IMR-90 (cell line): ENCODE measurements around the gene TRABD2A. TPM values are rescaled to one million over a fixed set of nuclear protein-coding genes. Genes with fewer than 3 reads are reported as not detected.

Source experiments
- ATAC-seq: fragments of 200-7000 bp; cut with Tn5 transposase; 2 replicates; pipeline ENCODE4 v1.9.1; 2020; ENCODE audit warnings: low read depth, mild to moderate bottlenecking, moderate library complexity
- BruUV-seq: library from RNA; stranded (reverse); fragments of 400-500 nt; replicated peaks from 2 replicates; lab custom pipeline; 2021; lab: Mats Ljungman, UMichigan
- CTCF ChIA-PET: fragments of 300-600 bp; formaldehyde crosslinking; extraction: SDS; loops from one replicate; lab custom pipeline; 2021; ENCODE audit warnings: antibody characterized with exemption; lab: Yijun Ruan, JAX
- POLR2A ChIA-PET: fragments of 300-600 bp; sonication (Branson Sonifier 250); formaldehyde crosslinking; loops from one replicate; lab custom pipeline; 2022; ENCODE audit warnings: antibody characterized with exemption; ENCODE audit not compliant: unreplicated experiment; lab: Charles Lee
- DNase-seq: peaks from one replicate; pipeline ENCODE4 v3.0.0; 2013
- H2AFZ ChIP-seq: replicated peaks from 2 replicates; pipeline ENCODE3; 2013; ENCODE audit warnings: low read length, mild to moderate bottlenecking; ENCODE audit not compliant: poor library complexity
- H2AK5ac ChIP-seq: 2 replicates; pipeline ENCODE4 v1.6.1; 2013; ENCODE audit warnings: low read depth, low read length, inconsistent platforms
- H2AK9ac ChIP-seq: replicated peaks from 2 replicates; pipeline ENCODE3; 2013; ENCODE audit warnings: mild to moderate bottlenecking, low read depth, low read length, moderate library complexity; ENCODE audit not compliant: poor library complexity
- H2BK120ac ChIP-seq: 2 replicates; pipeline ENCODE4 v1.6.1; 2013; ENCODE audit warnings: low read depth, low read length, inconsistent platforms
- H2BK15ac ChIP-seq: 3 replicates; pipeline ENCODE4 v1.6.1; 2013; ENCODE audit warnings: low read depth, low read length, inconsistent platforms
- H2BK20ac ChIP-seq: 2 replicates; pipeline ENCODE4 v1.6.1; 2013; ENCODE audit warnings: low read depth, mild to moderate bottlenecking, inconsistent platforms, low read length, moderate library complexity
- H2BK5ac ChIP-seq: 2 replicates; pipeline ENCODE4 v1.6.1; 2013; ENCODE audit warnings: mild to moderate bottlenecking, low read depth, low read length, inconsistent platforms; ENCODE audit not compliant: poor library complexity, severe bottlenecking
- H3K14ac ChIP-seq: replicated peaks from 2 replicates; pipeline ENCODE4 v1.6.1; 2013; ENCODE audit warnings: low read depth, low read length, inconsistent platforms
- H3K18ac ChIP-seq: 2 replicates; pipeline ENCODE4 v1.6.1; 2013; ENCODE audit warnings: low read depth, low read length, control low read depth
- H3K23ac ChIP-seq: 2 replicates; pipeline ENCODE4 v1.6.1; 2013; ENCODE audit warnings: low read depth, low read length, inconsistent platforms
- H3K27ac ChIP-seq: 2 replicates; pipeline ENCODE4 v1.5.1; 2013; ENCODE audit warnings: mild to moderate bottlenecking, control low read depth, low read length; ENCODE audit not compliant: insufficient read depth
- H3K27me3 ChIP-seq: 2 replicates; pipeline ENCODE4 v1.6.1; 2013; ENCODE audit warnings: low read length; ENCODE audit not compliant: control insufficient read depth, insufficient read depth
- H3K36me3 ChIP-seq: 2 replicates; pipeline ENCODE4 v1.6.1; 2013; ENCODE audit warnings: low read length, mixed read lengths; ENCODE audit not compliant: control insufficient read depth, insufficient read depth
- H3K4ac ChIP-seq: 2 replicates; pipeline ENCODE4 v1.6.1; 2013; ENCODE audit warnings: low read depth, low read length, inconsistent platforms
- H3K4me1 ChIP-seq: 2 replicates; pipeline ENCODE4 v1.6.1; 2013; ENCODE audit warnings: low read length, mixed read lengths; ENCODE audit not compliant: control insufficient read depth, insufficient read depth
- H3K4me2 ChIP-seq: 2 replicates; pipeline ENCODE4 v1.6.1; 2013; ENCODE audit warnings: low read depth, mild to moderate bottlenecking, control low read depth, low read length, moderate library complexity
- H3K4me3 ChIP-seq: 2 replicates; pipeline ENCODE4 v1.5.1; 2013; ENCODE audit warnings: low read depth, mild to moderate bottlenecking, control low read depth, low read length, moderate library complexity; ENCODE audit not compliant: insufficient read depth
- H3K56ac ChIP-seq: 2 replicates; pipeline ENCODE4 v1.6.1; 2013; ENCODE audit warnings: low read length, inconsistent platforms; ENCODE audit not compliant: insufficient read depth; ENCODE audit errors: extremely low read depth
- H3K79me1 ChIP-seq, 2 experiments: 2 replicates each; pipeline ENCODE4 v1.6.1; 2013; ENCODE audit warnings: low read length in 2 of 2, inconsistent platforms in 1 of 2, low read depth in 1 of 2
- H3K9ac ChIP-seq: 2 replicates; pipeline ENCODE4 v1.6.1; 2013; ENCODE audit warnings: low read depth, low read length, control low read depth
- H3K9me1 ChIP-seq: 2 replicates; pipeline ENCODE4 v1.6.1; 2013; ENCODE audit warnings: low read length, inconsistent platforms; ENCODE audit not compliant: insufficient read depth
- H3K9me3 ChIP-seq: 2 replicates; pipeline ENCODE4 v1.6.1; 2013; ENCODE audit warnings: low read length; ENCODE audit not compliant: control insufficient read depth, insufficient read depth
- H4K20me1 ChIP-seq: 2 replicates; pipeline ENCODE4 v1.6.1; 2013; ENCODE audit warnings: low read length, inconsistent platforms; ENCODE audit not compliant: insufficient read depth
- H4K5ac ChIP-seq: 2 replicates; pipeline ENCODE4 v1.6.1; 2013; ENCODE audit warnings: mild to moderate bottlenecking, low read depth, low read length, control low read depth
- H4K8ac ChIP-seq, 2 experiments: 2 replicates each; pipeline ENCODE4 v1.6.1; 2013; ENCODE audit warnings: low read depth in 2 of 2, low read length in 2 of 2, control low read depth in 1 of 2, inconsistent platforms in 1 of 2
- H4K91ac ChIP-seq: 2 replicates; pipeline ENCODE4 v1.6.1; 2013; ENCODE audit warnings: low read depth, low read length, inconsistent platforms; ENCODE audit not compliant: insufficient read depth
- CEBPB ChIP-seq: IDR thresholded peaks from 2 replicates; pipeline ENCODE4 v1.6.1; 2012; ENCODE audit warnings: low read depth, low read length, improper control_type of control experiment
- CHD1 ChIP-seq: IDR thresholded peaks from 2 replicates; pipeline ENCODE4 v1.6.1; 2012; ENCODE audit warnings: low read depth, low read length, improper control_type of control experiment
- ELK1 ChIP-seq: fragments of 150-350 bp; IDR thresholded peaks from 2 replicates; pipeline ENCODE4 v1.6.1; 2016; ENCODE audit warnings: low read depth, mild to moderate bottlenecking, low read length, moderate library complexity, borderline replicate concordance
- FOS ChIP-seq: fragments of 150-350 bp; IDR thresholded peaks from 2 replicates; pipeline ENCODE4 v1.6.1; 2016; ENCODE audit warnings: low read depth, low read length
- RAD21 ChIP-seq: IDR thresholded peaks from 2 replicates; pipeline ENCODE4 v1.6.1; 2012; ENCODE audit warnings: low read length, improper control_type of control experiment
- RCOR1 ChIP-seq: IDR thresholded peaks from 2 replicates; pipeline ENCODE4 v1.6.1; 2012; ENCODE audit warnings: mild to moderate bottlenecking, low read length, improper control_type of control experiment; ENCODE audit not compliant: insufficient replicate concordance
- WGBS, 2 experiments: methylation state at CpG; one replicate each; pipeline versions ENCODE4 v1.1.5 to v1.1.7; 2013; ENCODE audit warnings: missing lambda C conversion rate in 2 of 2; ENCODE audit not compliant: insufficient read length in 1 of 2; ENCODE audit errors: extremely low coverage in 2 of 2; 5-methylcytosine and 5-hydroxymethylcytosine counted together
- dilution Hi-C: fragments of 300-500 bp; cut with HindIII; formaldehyde crosslinking; loops from one replicate; pipeline ENCODE4 v1.14.3; 2018; ENCODE audit warnings: low sequenced_read_pairs; ENCODE audit not compliant: unreplicated experiment
- in situ Hi-C: fragments of 300-500 bp; cut with MboI; formaldehyde crosslinking; loops from 3 replicates; pipeline ENCODE4 v1.14.3; 2019; ENCODE audit warnings: low sequenced_read_pairs, inconsistent platforms, mixed read lengths
- intact Hi-C: fragments of 100-400 bp; cut with micrococcal nuclease; formaldehyde crosslinking; loops from 2 replicates; pipeline ENCODE4 v1.10.0; 2022
- polyA plus RNA-seq, 3 experiments: library from polyadenylated mRNA; depleted of rRNA; stranded (reverse); fragments of >200 nt; gene quantifications; 2 replicates each; pipeline ENCODE4 v1.2.3, GENCODE V29; 2012; ENCODE audit warnings: low replicate concordance in 1 of 3
- total RNA-seq: library from RNA; depleted of rRNA; stranded (reverse); fragments of >200 nt; gene quantifications from 2 replicates; pipeline ENCODE4 v1.2.3, GENCODE V29; 2012

The TRABD2A gene
- total and polyA plus RNA-seq, 2 of the 4 experiments (the other 2 are of a cell fraction) = 17.6 to 20.3 TPM

DNA sequence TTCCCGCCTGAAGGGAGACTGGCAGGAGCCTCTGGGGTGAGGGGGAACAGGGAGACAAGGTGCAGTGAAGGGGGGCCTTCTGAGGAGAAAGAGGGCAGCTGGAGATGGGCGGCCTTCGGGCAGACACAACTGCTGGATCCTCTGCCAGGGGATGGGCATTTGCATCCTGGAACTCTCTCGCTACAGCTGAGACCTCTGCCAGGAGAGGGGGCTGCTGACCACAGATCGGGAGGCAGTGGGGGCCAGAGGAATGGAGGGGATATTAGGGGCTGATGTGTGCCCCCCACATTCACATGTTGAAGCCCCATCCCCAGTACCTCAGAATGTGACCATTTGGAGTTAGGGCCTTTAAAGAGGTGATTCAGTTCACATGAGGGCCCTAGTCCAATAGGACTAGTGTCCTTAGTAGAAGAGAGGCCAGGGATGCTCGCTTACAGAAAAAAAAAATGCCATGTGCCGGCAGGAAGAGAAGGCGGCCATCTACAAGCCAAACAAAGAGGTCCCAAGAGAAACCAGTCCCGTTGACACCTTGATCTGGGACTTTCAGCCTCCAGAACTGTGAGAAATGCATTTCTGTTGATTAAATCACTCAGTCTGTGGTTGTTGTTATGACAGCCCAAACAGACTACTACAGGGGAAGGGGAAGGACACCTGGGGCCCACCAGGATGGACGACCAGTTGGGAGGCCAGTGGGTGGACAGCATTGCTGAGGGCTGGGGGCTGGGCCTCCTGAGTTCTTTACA is 50.0 kb downstream of the TRABD2A start:
- ATAC-seq (no peak), DNase-seq (no peak)
- no peaks in the 10 kb centered on the region for H4K20me1 ChIP-seq
- 100% methylated on average over 1 of the region's 10 CpGs; no CpG with 5 or more reads in 1 of the 2 experiments for WGBS, 2 experiments
- no peak overlapping the region for H3K56ac ChIP-seq
- no TSS peak for BruUV-seq
- H3K9me1 ChIP-seq = peaks cover 16% of the 10 kb centered on the region
- H2AK5ac ChIP-seq = no peak overlapping the region
- dilution Hi-C loops (no loop called here), intact Hi-C loops (no loop called here), in situ Hi-C loops (no loop called here)
- H3K9me3 ChIP-seq = no peaks in the 10 kb centered on the region
- H4K8ac ChIP-seq = no peak overlapping the region
- H3K9ac ChIP-seq = no peak overlapping the region
- no peak overlapping the region for H3K4ac ChIP-seq
- H3K27ac ChIP-seq = no peak overlapping the region
- ChIA-PET CTCF (no interaction called here), POLR2A (interaction anchor here (0.6 kb wide), 1 partner anchor 120 kb away, joined by 3 read pairs; no protein-coding TSS in a partner anchor)
- no peak overlapping the region for H3K23ac ChIP-seq
- H3K4me1 ChIP-seq = peaks cover 4% of the 10 kb centered on the region
- no peaks in the 10 kb centered on the region for H3K36me3 ChIP-seq
- no peak overlapping the region for H2AFZ ChIP-seq
- H2BK15ac ChIP-seq = no peak overlapping the region
- no peak overlapping the region for H3K4me3 ChIP-seq
- H2BK120ac ChIP-seq = no peak overlapping the region
- no peak overlapping the region for H4K5ac ChIP-seq
- no peak overlapping the region for H3K4me2 ChIP-seq
- H3K18ac ChIP-seq = no peak overlapping the region
- no peak overlapping the region for H2AK9ac ChIP-seq
- TF ChIP-seq CEBPB = no peak
- TF ChIP-seq RCOR1 = no peak
- TF ChIP-seq RAD21 = no peak
- no peak for TF ChIP-seq CHD1
- no peak for TF ChIP-seq ELK1
- no peak for TF ChIP-seq FOS
- H2BK20ac ChIP-seq = no peak overlapping the region
- H3K27me3 ChIP-seq = no peaks in the 10 kb centered on the region
- no peak overlapping the region for H2BK5ac ChIP-seq
- H3K79me1 ChIP-seq = peaks cover 0 to 9% of the 10 kb centered on the region in 2 experiments; a peak in 2 of 4 replicates
- H3K14ac ChIP-seq = no peak overlapping the region
- no peak overlapping the region for H4K91ac ChIP-seq
